GM12864 (cell line): ENCODE results near the gene MTUS2.

Source experiments
- DNase-seq: peaks from one replicate; pipeline ENCODE4 v3.0.0-alpha.2; 2011; ENCODE audit warnings: low read depth
- H3K4me3 ChIP-seq: 2 replicates; pipeline ENCODE4 v1.5.1; 2011; ENCODE audit warnings: mild to moderate bottlenecking, low read depth, low read length, control low read depth
- TF ChIP-seq, protein P1 (sequence below): IDR thresholded peaks from 2 replicates; pipeline ENCODE4 v1.5.1; 2011; ENCODE audit warnings: low read depth, mild to moderate bottlenecking, moderate library complexity, low read length, control low read depth, inconsistent platforms; ENCODE audit errors: missing control alignments

MTUS2 gene

GRCh38 chr13:29503041-29503837, 683.1 kb downstream of the MTUS2 start:
- TF ChIP-seq, protein P1, sequence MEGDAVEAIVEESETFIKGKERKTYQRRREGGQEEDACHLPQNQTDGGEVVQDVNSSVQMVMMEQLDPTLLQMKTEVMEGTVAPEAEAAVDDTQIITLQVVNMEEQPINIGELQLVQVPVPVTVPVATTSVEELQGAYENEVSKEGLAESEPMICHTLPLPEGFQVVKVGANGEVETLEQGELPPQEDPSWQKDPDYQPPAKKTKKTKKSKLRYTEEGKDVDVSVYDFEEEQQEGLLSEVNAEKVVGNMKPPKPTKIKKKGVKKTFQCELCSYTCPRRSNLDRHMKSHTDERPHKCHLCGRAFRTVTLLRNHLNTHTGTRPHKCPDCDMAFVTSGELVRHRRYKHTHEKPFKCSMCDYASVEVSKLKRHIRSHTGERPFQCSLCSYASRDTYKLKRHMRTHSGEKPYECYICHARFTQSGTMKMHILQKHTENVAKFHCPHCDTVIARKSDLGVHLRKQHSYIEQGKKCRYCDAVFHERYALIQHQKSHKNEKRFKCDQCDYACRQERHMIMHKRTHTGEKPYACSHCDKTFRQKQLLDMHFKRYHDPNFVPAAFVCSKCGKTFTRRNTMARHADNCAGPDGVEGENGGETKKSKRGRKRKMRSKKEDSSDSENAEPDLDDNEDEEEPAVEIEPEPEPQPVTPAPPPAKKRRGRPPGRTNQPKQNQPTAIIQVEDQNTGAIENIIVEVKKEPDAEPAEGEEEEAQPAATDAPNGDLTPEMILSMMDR = no peak
- no peak overlapping the region for H3K4me3 ChIP-seq
- DNase-seq = no peak

- TF ChIP-seq, protein P1 = no peak
- no peak for DNase-seq
- no peak overlapping the region for H3K4me3 ChIP-seq
Observed at GRCh38 chr13:29504691-29505090, 684.6 kb downstream of the MTUS2 start.

DNA sequence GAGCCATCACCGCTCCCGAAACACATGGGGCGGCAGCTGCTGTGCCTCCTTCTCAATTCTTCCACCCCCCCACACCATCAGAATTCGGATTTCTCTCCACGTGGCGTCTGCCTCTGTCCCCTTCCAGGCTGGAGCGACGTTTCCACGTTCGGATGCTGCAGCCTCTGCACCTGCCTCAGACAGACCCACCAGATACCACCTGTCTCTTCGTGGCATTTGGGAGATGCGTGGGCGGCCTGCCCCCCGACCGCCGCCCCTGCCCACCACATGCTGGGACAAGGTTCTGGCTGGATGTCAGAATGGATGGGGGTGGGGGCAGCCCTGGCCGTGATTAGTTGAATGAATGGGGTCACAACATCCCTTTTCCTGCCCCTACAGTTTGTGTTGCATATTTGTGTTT, 685.4 kb downstream of the MTUS2 start:
- DNase-seq = no peak
- no peak overlapping the region for H3K4me3 ChIP-seq
- TF ChIP-seq, protein P1 = no peak

- TF ChIP-seq, protein P1 = no peak
- no peak for DNase-seq
Observed at GRCh38 chr13:29505950-29506349, 685.8 kb downstream of the MTUS2 start.

GRCh38 chr13:29507356-29507755, 687.2 kb downstream of the MTUS2 start:
- no peak overlapping the region for H3K4me3 ChIP-seq
- no peak for DNase-seq
- TF ChIP-seq, protein P1 = no peak

More at GRCh38 chr13:29505950-29506349, 685.8 kb downstream of the MTUS2 start:
- no peak overlapping the region for H3K4me3 ChIP-seq

DNA sequence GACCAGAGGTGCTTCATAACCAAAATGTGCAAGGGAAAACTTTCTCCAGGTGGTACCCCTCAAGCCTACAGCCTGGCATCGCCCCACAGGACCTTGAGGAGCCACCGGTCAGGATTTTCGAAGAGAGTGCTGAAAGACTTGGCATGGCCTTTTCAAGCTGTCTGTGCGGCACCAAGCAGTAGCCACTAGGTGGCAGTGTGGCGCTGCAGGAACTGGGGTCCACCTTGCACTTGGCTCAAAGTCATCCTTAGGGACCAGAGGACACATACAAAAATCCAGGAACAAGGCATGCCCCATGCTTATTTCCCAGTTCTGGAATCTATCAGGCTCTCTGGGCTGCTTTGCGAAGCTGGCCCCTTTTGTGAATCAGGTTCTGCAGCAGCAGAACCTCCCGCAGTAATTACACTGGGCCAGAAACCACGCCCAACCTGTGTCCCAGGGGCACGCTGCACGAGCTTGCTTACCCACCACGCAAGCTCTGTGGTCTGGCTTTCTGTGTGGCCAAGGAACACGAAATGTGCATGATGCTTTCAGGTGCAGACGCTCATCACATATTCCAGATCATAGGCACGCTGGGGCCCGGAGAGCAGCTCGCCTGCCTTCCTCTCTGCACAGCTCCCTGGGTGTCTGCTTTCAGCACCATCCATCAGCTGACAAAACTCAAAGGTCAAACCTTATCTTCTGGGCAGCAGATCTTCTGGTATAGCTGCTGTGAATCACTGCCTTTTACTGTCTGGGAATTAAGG, 688.2 kb downstream of the MTUS2 start:
- peak; percentile 34 for DNase-seq
- TF ChIP-seq, protein P1 = peak; percentile 99
- no peak overlapping the region for H3K4me3 ChIP-seq

- no peak overlapping the region for H3K4me3 ChIP-seq
- TF ChIP-seq, protein P1 = no peak
- no peak for DNase-seq
Observed at GRCh38 chr13:29508876-29509252, 688.7 kb downstream of the MTUS2 start.
